ENCODE measurements around the gene ZFP92.

The ZFP92 gene

DNA sequence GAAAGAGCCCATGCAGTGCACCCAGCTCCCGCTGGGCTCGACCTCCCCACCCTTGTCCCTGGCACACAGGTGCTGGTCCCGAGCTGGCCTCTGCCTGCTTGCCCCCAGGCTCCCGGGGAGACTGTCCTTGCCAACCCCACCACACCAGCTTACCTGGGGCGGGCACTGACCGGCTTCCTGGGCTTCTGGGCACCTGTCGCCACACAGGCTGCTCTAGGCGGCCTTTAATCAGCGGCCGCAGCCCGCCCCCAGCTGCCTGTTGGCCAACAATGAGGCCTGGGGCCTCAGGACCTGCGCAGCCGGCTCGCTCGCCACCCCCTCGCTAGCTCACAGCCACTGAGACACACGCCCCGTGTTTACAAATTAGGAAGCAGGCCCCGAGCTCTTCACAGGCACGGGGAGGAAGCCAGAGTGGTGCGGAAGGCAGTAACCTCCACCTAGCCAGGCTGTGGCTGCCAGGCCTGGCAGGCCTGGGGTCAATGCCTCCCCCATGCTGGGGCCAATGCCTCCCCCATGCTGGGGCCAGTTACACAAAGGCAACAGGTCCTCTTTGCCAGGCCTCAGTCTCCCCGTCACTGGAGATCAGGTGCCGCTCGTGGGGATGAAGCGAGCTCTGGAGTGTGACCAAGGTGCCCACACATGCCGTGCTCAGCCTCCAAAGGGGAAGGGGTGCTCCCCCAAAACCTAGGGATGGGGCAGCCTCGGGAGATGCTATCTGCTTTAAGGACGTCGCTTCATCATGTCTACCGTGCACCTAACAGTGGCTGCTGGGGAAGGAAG, 34.8 kb downstream of the ZFP92 start, which contains the start of gene TREX2:
Gene TREX2, minus strand, starts transcription at position 201 of the 780 bp plus-strand sequence. CDS start 626 bp downstream, outside the sequence.
- no peaks in the 10 kb centered on the region for H3F3A ChIP-seq (ENCODE audit: insufficient read depth)
- H3K9me3 ChIP-seq (ENCODE audit: insufficient read depth, low read length) = no peaks in the 10 kb centered on the region
- no peaks in the 10 kb centered on the region for H3K27me3 ChIP-seq (ENCODE audit: low read length)
- H3K79me2 ChIP-seq (ENCODE audit: insufficient read depth, low read length) = no peaks in the 10 kb centered on the region
- no peak within 1 kb of the TSS for H3K27ac ChIP-seq (ENCODE audit: low read depth, low read length)
- H2AFZ ChIP-seq (ENCODE audit: low read depth, low read length, severe bottlenecking) = no peak within 1 kb of the TSS
- H3K4me2 ChIP-seq (ENCODE audit: low read depth, low read length, poor library complexity, severe bottlenecking) = no peak within 1 kb of the TSS
- H3K36me3 ChIP-seq (ENCODE audit: low read length) = no peaks in the 10 kb centered on the region
- H3K4me3 ChIP-seq (ENCODE audit: insufficient read depth, low read length, poor library complexity, severe bottlenecking) = no peak within 1 kb of the TSS
- TF ChIP-seq, protein P1, sequence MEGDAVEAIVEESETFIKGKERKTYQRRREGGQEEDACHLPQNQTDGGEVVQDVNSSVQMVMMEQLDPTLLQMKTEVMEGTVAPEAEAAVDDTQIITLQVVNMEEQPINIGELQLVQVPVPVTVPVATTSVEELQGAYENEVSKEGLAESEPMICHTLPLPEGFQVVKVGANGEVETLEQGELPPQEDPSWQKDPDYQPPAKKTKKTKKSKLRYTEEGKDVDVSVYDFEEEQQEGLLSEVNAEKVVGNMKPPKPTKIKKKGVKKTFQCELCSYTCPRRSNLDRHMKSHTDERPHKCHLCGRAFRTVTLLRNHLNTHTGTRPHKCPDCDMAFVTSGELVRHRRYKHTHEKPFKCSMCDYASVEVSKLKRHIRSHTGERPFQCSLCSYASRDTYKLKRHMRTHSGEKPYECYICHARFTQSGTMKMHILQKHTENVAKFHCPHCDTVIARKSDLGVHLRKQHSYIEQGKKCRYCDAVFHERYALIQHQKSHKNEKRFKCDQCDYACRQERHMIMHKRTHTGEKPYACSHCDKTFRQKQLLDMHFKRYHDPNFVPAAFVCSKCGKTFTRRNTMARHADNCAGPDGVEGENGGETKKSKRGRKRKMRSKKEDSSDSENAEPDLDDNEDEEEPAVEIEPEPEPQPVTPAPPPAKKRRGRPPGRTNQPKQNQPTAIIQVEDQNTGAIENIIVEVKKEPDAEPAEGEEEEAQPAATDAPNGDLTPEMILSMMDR (IDR thresholded peaks at IDR 0.05; ENCODE audit: insufficient read depth, low read length, poor library complexity, severe bottlenecking) = no peak
- no peak for TF ChIP-seq EZH2phosphoT487 (conservative IDR thresholded peaks at IDR 0.05; ENCODE audit: low read length)
- H3K9ac ChIP-seq (ENCODE audit: low read length) = no peak within 1 kb of the TSS
- no peaks in the 10 kb centered on the region for H3K9me2 ChIP-seq (replicated peaks; ENCODE audit: insufficient read depth, low read length)
- no peaks in the 10 kb centered on the region for H4K20me1 ChIP-seq (ENCODE audit: low read depth, low read length)

DNA sequence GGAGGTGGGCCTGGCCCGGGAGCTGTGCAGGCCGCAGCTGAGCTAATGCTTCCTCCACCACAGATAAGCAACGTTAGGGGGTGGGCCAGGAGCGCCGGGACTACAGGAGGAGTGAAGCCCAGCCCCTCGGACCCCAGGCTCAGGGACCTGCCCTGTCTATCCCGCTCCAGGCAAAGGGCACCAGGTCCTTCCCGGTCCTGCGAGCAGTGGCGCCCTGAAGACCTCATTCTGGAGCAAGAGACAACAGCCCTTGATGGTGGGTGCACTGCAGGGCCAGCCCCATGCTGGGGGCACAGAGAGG, 35.3 kb downstream of the ZFP92 start:
- Histone ChIP-seq H3K9me3 (ENCODE audit: insufficient read depth, low read length) (no peaks in the 10 kb centered on the region), H3K9ac (ENCODE audit: low read length) (no peak overlapping the region), H3K36me3 (ENCODE audit: low read length) (no peaks in the 10 kb centered on the region), H2AFZ (ENCODE audit: low read depth, low read length, severe bottlenecking) (no peak overlapping the region), H3K79me2 (ENCODE audit: insufficient read depth, low read length) (no peaks in the 10 kb centered on the region), H3K4me2 (ENCODE audit: low read depth, low read length, poor library complexity, severe bottlenecking) (no peak overlapping the region), H3K27me3 (ENCODE audit: low read length) (no peaks in the 10 kb centered on the region), H3K9me2 (replicated peaks; ENCODE audit: insufficient read depth, low read length) (no peaks in the 10 kb centered on the region), H3F3A (ENCODE audit: insufficient read depth) (no peaks in the 10 kb centered on the region), H4K20me1 (ENCODE audit: low read depth, low read length) (no peaks in the 10 kb centered on the region), H3K27ac (ENCODE audit: low read depth, low read length) (no peak overlapping the region), H3K4me3 (ENCODE audit: insufficient read depth, low read length, poor library complexity, severe bottlenecking) (no peak overlapping the region)
- TF ChIP-seq, protein P1 (IDR thresholded peaks at IDR 0.05; ENCODE audit: insufficient read depth, low read length, poor library complexity, severe bottlenecking) = no peak
- no peak for TF ChIP-seq EZH2phosphoT487 (conservative IDR thresholded peaks at IDR 0.05; ENCODE audit: low read length)

DNA sequence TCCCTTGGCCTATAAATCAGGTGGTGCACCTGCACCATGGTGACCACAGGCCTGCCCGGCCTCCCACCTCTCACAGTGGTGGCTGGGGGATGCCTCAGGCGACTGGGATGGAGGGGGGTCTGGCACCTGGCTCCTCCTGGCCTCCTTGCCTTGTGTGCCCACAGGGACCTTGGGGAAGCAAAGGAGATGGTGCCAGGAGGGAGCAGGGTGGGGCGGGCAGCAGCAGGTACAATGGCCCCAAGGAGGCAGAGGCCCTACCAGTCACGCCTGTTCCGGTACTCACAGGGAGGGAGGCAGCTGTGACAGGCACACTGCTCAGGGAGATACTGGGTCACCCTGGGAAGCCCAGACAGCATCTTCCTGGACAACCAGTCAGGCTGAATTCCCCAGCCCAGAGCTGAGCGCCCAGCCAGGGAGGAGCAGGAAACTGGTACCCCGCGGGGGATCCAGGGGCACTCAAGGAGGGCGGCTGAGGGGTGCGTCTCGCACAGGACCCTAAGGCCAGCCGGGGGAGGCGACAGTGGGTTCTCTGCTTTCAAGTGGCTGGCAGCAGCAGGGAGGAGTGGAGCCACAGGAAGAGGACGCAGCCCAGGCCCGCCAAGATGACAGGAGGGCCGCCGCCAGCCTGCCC, 35.8 kb downstream of the ZFP92 start:
- Histone ChIP-seq H3K79me2 (ENCODE audit: insufficient read depth, low read length) (no peaks in the 10 kb centered on the region), H4K20me1 (ENCODE audit: low read depth, low read length) (no peaks in the 10 kb centered on the region), H3K36me3 (ENCODE audit: low read length) (no peaks in the 10 kb centered on the region), H2AFZ (ENCODE audit: low read depth, low read length, severe bottlenecking) (no peak overlapping the region), H3F3A (ENCODE audit: insufficient read depth) (no peaks in the 10 kb centered on the region), H3K9me3 (ENCODE audit: insufficient read depth, low read length) (no peaks in the 10 kb centered on the region), H3K4me3 (ENCODE audit: insufficient read depth, low read length, poor library complexity, severe bottlenecking) (no peak overlapping the region), H3K9ac (ENCODE audit: low read length) (no peak overlapping the region), H3K27me3 (ENCODE audit: low read length) (no peaks in the 10 kb centered on the region), H3K27ac (ENCODE audit: low read depth, low read length) (no peak overlapping the region), H3K4me2 (ENCODE audit: low read depth, low read length, poor library complexity, severe bottlenecking) (no peak overlapping the region), H3K9me2 (replicated peaks; ENCODE audit: insufficient read depth, low read length) (no peaks in the 10 kb centered on the region)
- no peak for TF ChIP-seq EZH2phosphoT487 (conservative IDR thresholded peaks at IDR 0.05; ENCODE audit: low read length)
- TF ChIP-seq, protein P1 (IDR thresholded peaks at IDR 0.05; ENCODE audit: insufficient read depth, low read length, poor library complexity, severe bottlenecking) = no peak

All from SU-DHL-6 (cell line).